ENCODE data around the gene MAP1LC3B.

The MAP1LC3B gene

DNA sequence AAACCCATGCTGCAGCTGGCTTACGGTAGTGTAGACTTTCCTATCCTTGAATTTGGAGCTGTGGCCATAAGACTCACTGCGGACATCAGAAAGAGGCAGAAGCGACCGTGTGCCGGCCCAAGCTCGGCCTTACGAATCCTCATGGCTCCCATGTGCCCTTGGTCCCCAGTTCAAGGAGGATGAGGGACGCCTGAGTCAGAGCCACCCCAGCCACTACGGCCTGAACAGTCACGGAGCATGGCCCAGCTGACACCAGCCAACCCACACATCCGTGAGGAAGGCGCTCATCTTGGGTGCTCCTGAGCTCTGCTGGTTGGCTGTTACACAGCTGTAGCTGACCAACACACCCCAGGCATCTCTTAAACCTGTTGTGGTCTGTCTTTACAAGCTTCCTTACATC, 56.7 kb downstream of the MAP1LC3B start:
- ATAC-seq: no peak
- TF ChIP-seq SNAI2 (CRISPR knock-in tag; IDR thresholded peaks at IDR 0.05) (no peak), ISL1 (CRISPR knock-in tag; IDR thresholded peaks at IDR 0.05) (no peak), BACH2 (CRISPR knock-in tag; IDR thresholded peaks at IDR 0.05; ENCODE audit: borderline replicate concordance) (no peak), OSR1 (CRISPR knock-in tag; IDR thresholded peaks at IDR 0.05) (no peak), ZNF70 (CRISPR knock-in tag; IDR thresholded peaks at IDR 0.05) (no peak), ARNTL (CRISPR knock-in tag; IDR thresholded peaks at IDR 0.05; ENCODE audit: borderline replicate concordance, low read depth) (no peak), PPARA (CRISPR knock-in tag; IDR thresholded peaks at IDR 0.05; ENCODE audit: borderline replicate concordance) (no peak), ZNF8 (CRISPR knock-in tag; IDR thresholded peaks at IDR 0.05) (no peak), ZFP3 (CRISPR knock-in tag; IDR thresholded peaks at IDR 0.05) (no peak), CSDC2 (CRISPR knock-in tag; IDR thresholded peaks at IDR 0.05) (no peak), ZNF565 (CRISPR knock-in tag; conservative IDR thresholded peaks at IDR 0.05; ENCODE audit: low read depth) (no peak), TOX (CRISPR knock-in tag; IDR thresholded peaks at IDR 0.05; ENCODE audit: borderline replicate concordance) (no peak), ESRRG (CRISPR knock-in tag; IDR thresholded peaks at IDR 0.05) (no peak), GLIS3 (CRISPR knock-in tag; IDR thresholded peaks at IDR 0.05) (no peak), ZFP30 (CRISPR knock-in tag; IDR thresholded peaks at IDR 0.05) (no peak)
- TF ChIP-seq, protein P1, sequence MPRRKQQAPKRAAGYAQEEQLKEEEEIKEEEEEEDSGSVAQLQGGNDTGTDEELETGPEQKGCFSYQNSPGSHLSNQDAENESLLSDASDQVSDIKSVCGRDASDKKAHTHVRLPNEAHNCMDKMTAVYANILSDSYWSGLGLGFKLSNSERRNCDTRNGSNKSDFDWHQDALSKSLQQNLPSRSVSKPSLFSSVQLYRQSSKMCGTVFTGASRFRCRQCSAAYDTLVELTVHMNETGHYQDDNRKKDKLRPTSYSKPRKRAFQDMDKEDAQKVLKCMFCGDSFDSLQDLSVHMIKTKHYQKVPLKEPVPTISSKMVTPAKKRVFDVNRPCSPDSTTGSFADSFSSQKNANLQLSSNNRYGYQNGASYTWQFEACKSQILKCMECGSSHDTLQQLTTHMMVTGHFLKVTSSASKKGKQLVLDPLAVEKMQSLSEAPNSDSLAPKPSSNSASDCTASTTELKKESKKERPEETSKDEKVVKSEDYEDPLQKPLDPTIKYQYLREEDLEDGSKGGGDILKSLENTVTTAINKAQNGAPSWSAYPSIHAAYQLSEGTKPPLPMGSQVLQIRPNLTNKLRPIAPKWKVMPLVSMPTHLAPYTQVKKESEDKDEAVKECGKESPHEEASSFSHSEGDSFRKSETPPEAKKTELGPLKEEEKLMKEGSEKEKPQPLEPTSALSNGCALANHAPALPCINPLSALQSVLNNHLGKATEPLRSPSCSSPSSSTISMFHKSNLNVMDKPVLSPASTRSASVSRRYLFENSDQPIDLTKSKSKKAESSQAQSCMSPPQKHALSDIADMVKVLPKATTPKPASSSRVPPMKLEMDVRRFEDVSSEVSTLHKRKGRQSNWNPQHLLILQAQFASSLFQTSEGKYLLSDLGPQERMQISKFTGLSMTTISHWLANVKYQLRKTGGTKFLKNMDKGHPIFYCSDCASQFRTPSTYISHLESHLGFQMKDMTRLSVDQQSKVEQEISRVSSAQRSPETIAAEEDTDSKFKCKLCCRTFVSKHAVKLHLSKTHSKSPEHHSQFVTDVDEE (CRISPR knock-in tag; IDR thresholded peaks at IDR 0.05): no peak
- TF ChIP-seq, protein P2, sequence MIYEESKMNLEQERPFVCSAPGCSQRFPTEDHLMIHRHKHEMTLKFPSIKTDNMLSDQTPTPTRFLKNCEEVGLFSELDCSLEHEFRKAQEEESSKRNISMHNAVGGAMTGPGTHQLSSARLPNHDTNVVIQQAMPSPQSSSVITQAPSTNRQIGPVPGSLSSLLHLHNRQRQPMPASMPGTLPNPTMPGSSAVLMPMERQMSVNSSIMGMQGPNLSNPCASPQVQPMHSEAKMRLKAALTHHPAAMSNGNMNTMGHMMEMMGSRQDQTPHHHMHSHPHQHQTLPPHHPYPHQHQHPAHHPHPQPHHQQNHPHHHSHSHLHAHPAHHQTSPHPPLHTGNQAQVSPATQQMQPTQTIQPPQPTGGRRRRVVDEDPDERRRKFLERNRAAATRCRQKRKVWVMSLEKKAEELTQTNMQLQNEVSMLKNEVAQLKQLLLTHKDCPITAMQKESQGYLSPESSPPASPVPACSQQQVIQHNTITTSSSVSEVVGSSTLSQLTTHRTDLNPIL (CRISPR knock-in tag; IDR thresholded peaks at IDR 0.05; ENCODE audit: low read depth): no peak
- TF ChIP-seq, protein P3, sequence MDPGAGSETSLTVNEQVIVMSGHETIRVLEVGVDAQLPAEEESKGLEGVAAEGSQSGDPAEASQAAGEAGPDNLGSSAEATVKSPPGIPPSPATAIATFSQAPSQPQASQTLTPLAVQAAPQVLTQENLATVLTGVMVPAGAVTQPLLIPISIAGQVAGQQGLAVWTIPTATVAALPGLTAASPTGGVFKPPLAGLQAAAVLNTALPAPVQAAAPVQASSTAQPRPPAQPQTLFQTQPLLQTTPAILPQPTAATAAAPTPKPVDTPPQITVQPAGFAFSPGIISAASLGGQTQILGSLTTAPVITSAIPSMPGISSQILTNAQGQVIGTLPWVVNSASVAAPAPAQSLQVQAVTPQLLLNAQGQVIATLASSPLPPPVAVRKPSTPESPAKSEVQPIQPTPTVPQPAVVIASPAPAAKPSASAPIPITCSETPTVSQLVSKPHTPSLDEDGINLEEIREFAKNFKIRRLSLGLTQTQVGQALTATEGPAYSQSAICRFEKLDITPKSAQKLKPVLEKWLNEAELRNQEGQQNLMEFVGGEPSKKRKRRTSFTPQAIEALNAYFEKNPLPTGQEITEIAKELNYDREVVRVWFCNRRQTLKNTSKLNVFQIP (CRISPR knock-in tag; IDR thresholded peaks at IDR 0.05; ENCODE audit: borderline replicate concordance, low read depth): no peak
- TF ChIP-seq, protein P4, sequence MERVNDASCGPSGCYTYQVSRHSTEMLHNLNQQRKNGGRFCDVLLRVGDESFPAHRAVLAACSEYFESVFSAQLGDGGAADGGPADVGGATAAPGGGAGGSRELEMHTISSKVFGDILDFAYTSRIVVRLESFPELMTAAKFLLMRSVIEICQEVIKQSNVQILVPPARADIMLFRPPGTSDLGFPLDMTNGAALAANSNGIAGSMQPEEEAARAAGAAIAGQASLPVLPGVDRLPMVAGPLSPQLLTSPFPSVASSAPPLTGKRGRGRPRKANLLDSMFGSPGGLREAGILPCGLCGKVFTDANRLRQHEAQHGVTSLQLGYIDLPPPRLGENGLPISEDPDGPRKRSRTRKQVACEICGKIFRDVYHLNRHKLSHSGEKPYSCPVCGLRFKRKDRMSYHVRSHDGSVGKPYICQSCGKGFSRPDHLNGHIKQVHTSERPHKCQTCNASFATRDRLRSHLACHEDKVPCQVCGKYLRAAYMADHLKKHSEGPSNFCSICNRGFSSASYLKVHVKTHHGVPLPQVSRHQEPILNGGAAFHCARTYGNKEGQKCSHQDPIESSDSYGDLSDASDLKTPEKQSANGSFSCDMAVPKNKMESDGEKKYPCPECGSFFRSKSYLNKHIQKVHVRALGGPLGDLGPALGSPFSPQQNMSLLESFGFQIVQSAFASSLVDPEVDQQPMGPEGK (CRISPR knock-in tag; IDR thresholded peaks at IDR 0.05; ENCODE audit: borderline replicate concordance): no peak

DNA sequence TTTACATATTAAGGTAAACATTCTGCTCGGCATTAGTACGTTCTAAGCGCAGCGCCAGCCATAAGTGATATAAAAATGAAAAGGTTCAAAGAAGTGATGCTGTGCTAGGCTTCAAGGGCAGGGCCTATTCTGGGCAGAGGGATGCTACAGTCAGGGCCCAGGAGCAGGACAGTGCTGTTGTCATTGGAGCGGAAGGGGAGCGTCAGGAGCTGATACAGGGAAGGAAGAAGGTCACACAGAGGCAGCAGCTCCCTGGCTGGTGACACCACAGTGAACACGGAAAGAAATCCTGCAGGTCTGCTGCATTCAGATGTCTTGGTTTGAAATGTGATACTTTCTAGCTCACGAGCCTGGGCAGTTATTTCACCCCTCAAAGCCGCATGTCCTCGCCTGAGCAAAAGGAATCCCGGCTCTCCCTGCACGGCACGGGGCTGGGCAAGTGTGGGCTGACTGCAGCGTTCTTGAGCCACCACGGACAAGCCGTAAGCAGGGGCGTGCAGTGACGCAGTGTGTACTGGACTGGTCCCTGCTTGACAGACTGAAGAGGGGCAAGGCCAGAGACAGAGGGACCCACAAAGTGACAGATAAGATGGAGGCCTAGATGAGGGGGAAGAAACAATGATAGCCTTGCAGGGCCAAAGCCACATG, 59.6 kb downstream of the MAP1LC3B start:
- no peak for ATAC-seq
- TF ChIP-seq TCF4 (CRISPR knock-in tag; IDR thresholded peaks at IDR 0.05; ENCODE audit: borderline replicate concordance) (no peak), RARB (CRISPR knock-in tag; IDR thresholded peaks at IDR 0.05) (no peak), ZC3H10 (CRISPR knock-in tag; IDR thresholded peaks at IDR 0.05) (no peak), ZFP3 (CRISPR knock-in tag; IDR thresholded peaks at IDR 0.05) (no peak), ZFP30 (CRISPR knock-in tag; IDR thresholded peaks at IDR 0.05) (no peak), PPARA (CRISPR knock-in tag; IDR thresholded peaks at IDR 0.05; ENCODE audit: borderline replicate concordance) (no peak), TOX (CRISPR knock-in tag; IDR thresholded peaks at IDR 0.05; ENCODE audit: borderline replicate concordance) (no peak), ZNF565 (CRISPR knock-in tag; conservative IDR thresholded peaks at IDR 0.05; ENCODE audit: low read depth) (no peak)
- TF ChIP-seq, protein P4 (CRISPR knock-in tag; IDR thresholded peaks at IDR 0.05; ENCODE audit: borderline replicate concordance): no peak
- TF ChIP-seq, protein P2 (CRISPR knock-in tag; IDR thresholded peaks at IDR 0.05; ENCODE audit: low read depth): no peak
- TF ChIP-seq, protein P5, sequence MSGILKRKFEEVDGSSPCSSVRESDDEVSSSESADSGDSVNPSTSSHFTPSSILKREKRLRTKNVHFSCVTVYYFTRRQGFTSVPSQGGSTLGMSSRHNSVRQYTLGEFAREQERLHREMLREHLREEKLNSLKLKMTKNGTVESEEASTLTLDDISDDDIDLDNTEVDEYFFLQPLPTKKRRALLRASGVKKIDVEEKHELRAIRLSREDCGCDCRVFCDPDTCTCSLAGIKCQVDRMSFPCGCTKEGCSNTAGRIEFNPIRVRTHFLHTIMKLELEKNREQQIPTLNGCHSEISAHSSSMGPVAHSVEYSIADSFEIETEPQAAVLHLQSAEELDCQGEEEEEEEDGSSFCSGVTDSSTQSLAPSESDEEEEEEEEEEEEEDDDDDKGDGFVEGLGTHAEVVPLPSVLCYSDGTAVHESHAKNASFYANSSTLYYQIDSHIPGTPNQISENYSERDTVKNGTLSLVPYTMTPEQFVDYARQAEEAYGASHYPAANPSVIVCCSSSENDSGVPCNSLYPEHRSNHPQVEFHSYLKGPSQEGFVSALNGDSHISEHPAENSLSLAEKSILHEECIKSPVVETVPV (CRISPR knock-in tag; IDR thresholded peaks at IDR 0.05): no peak
- TF ChIP-seq, protein P1 (CRISPR knock-in tag; IDR thresholded peaks at IDR 0.05): no peak

All from SK-N-SH treated with all-trans-retinoic acid at 6 μM for 48 hours (cell line).